B cell (primary cell): ENCODE data around the gene LRP1-AS. TPM values are rescaled to one million over a fixed set of nuclear protein-coding genes. Genes with fewer than 3 reads are reported as not detected.

Experiments
- ATAC-seq: fragments of 200-7000 bp; cut with Tn5 transposase; one replicate; pipeline ENCODE4 v1.10.0; 2021; ENCODE audit warnings: low read depth, mild to moderate bottlenecking, moderate number of reproducible peaks, moderate library complexity
- CTCF ChIA-PET: fragments of 350-600 bp; sonication (Branson Sonifier 250); formaldehyde crosslinking; loops from one replicate; lab custom pipeline; 2021; ENCODE audit warnings: antibody characterized with exemption, inconsistent platforms; lab: Charles Lee
- POLR2A ChIA-PET: fragments of 350-600 bp; sonication (Branson Sonifier 250); formaldehyde crosslinking; loops from one replicate; lab custom pipeline; 2021; ENCODE audit warnings: antibody characterized with exemption; lab: Charles Lee
- DNase-seq: peaks from one replicate; pipeline ENCODE4 v3.0.0; 2013
- H2AFZ ChIP-seq: 2 replicates; pipeline ENCODE4 v1.6.1; 2012; ENCODE audit warnings: mild to moderate bottlenecking, low read depth, low read length; ENCODE audit not compliant: insufficient read depth, poor library complexity, severe bottlenecking
- H3K27ac ChIP-seq, 2 donors: 1 replicate in 1 of 2; 2 replicates in 1 of 2; pipeline ENCODE4 v1.5.1; 2012 to 2013; ENCODE audit warnings: low read length in 2 of 2, mild to moderate bottlenecking in 2 of 2, moderate library complexity in 1 of 2
- H3K27me3 ChIP-seq, 4 experiments: fragments of 200-600 bp in 1 of 4; sonication (generic) in 1 of 4; replicated peaks in 1 of 4; 1 replicate in 2 of 4; 2 replicates in 2 of 4; pipeline versions ENCODE4 v1.6.1 to v1.7.0; 2013 to 2016; ENCODE audit warnings: low read length in 3 of 4, mild to moderate bottlenecking in 2 of 4, mixed read lengths in 1 of 4, moderate library complexity in 1 of 4; ENCODE audit not compliant: insufficient read depth in 4 of 4, control insufficient read depth in 3 of 4; ENCODE audit errors: control extremely low read depth in 1 of 4
- H3K36me3 ChIP-seq, 2 experiments: replicated peaks in 1 of 2; 1 replicate in 1 of 2; 2 replicates in 1 of 2; pipeline versions ENCODE4 v1.6.1 to v1.7.1; 2013; ENCODE audit warnings: low read length in 1 of 2; ENCODE audit not compliant: insufficient read depth in 2 of 2, control insufficient read depth in 1 of 2; ENCODE audit errors: control extremely low read depth in 1 of 2, extremely low read depth in 1 of 2
- H3K4me1 ChIP-seq, 2 donors: fragments of 200-600 bp in 1 of 2; sonication (generic) in 1 of 2; 1 replicate in 1 of 2; 2 replicates in 1 of 2; pipeline versions ENCODE4 v1.5.1 to v1.6.1; 2013 to 2017; ENCODE audit warnings: low read length in 2 of 2; ENCODE audit not compliant: control insufficient read depth in 2 of 2, insufficient read depth in 2 of 2
- H3K4me2 ChIP-seq: replicated peaks from 2 replicates; pipeline ENCODE3; 2012; ENCODE audit warnings: mild to moderate bottlenecking, low read depth, low read length; ENCODE audit not compliant: poor library complexity, severe bottlenecking
- H3K4me3 ChIP-seq, 5 experiments: fragments of 200-600 bp in 1 of 5; sonication (generic) in 1 of 5; 1 replicate in 3 of 5; 2 replicates in 2 of 5; pipeline versions ENCODE4 v1.5.1 to v1.7.0; 2011 to 2016; ENCODE audit warnings: low read length in 4 of 5, mild to moderate bottlenecking in 4 of 5, low read depth in 2 of 5, control low read depth in 1 of 5, moderate library complexity in 1 of 5; ENCODE audit not compliant: insufficient read depth in 1 of 5; ENCODE audit errors: control extremely low read depth in 1 of 5, extremely low read depth in 1 of 5
- H3K79me2 ChIP-seq: fragments of 200-600 bp; sonication (generic); one replicate; pipeline ENCODE4 v1.6.0; 2016; ENCODE audit warnings: low read length; ENCODE audit not compliant: control insufficient read depth, insufficient read depth
- H3K9ac ChIP-seq: fragments of 200-600 bp; sonication (generic); 2 replicates; pipeline ENCODE4 v1.6.1; 2017; ENCODE audit warnings: mild to moderate bottlenecking, low read length, moderate library complexity
- H3K9me3 ChIP-seq, 3 donors: one replicate each; pipeline versions ENCODE4 v1.6.1 to v1.7.1; 2013; ENCODE audit warnings: low read length in 2 of 3; ENCODE audit not compliant: control insufficient read depth in 2 of 3, insufficient read depth in 1 of 3; ENCODE audit errors: control extremely low read depth in 1 of 3
- H4K20me1 ChIP-seq: 2 replicates; pipeline ENCODE4 v1.6.0; 2012; ENCODE audit warnings: mild to moderate bottlenecking, low read length; ENCODE audit not compliant: insufficient read depth, control insufficient read depth, poor library complexity, severe bottlenecking
- H3K27ac Mint-ChIP-seq: one replicate; pipeline ENCODE4 v1.8.0; 2021; ENCODE audit warnings: mixed read lengths
- H3K27me3 Mint-ChIP-seq: one replicate; pipeline ENCODE4 v1.8.0; 2021; ENCODE audit warnings: mixed read lengths
- H3K4me1 Mint-ChIP-seq: one replicate; pipeline ENCODE4 v1.8.0; 2021; ENCODE audit warnings: mixed read lengths
- H3K4me3 Mint-ChIP-seq: one replicate; pipeline ENCODE4 v1.8.0; 2021; ENCODE audit warnings: mixed read lengths
- H3K9me3 Mint-ChIP-seq: one replicate; pipeline ENCODE4 v1.8.0; 2022; ENCODE audit warnings: mixed read lengths; ENCODE audit not compliant: insufficient read depth
- EZH2 ChIP-seq: IDR thresholded peaks from 2 replicates; pipeline ENCODE4 v1.6.1; 2012; ENCODE audit warnings: borderline replicate concordance, low read depth, mild to moderate bottlenecking, moderate library complexity, low read length; ENCODE audit not compliant: insufficient read depth, poor library complexity, severe bottlenecking
- WGBS: methylation state at CpG from one replicate; pipeline ENCODE4 v1.1.5; 2013; ENCODE audit warnings: missing lambda C conversion rate; ENCODE audit not compliant: insufficient coverage; 5-methylcytosine and 5-hydroxymethylcytosine counted together
- intact Hi-C: fragments of 100-400 bp; cut with micrococcal nuclease; formaldehyde crosslinking; loops from one replicate; pipeline ENCODE4 v1.10.0; 2022
- polyA plus RNA-seq: library from polyadenylated mRNA; depleted of rRNA; stranded (reverse); fragments of >200 nt; gene quantifications from 2 replicates; pipeline ENCODE4 v1.2.3, GENCODE V29; 2012
- total RNA-seq, 2 donors: library from RNA; stranded (reverse); fragments of 120-200 nt in 1 of 2; gene quantifications; 1 replicate in 1 of 2; 2 replicates in 1 of 2; pipeline versions ENCODE4 v1.2.3 to v1.2.4, GENCODE V29; 2013 to 2022
- TF ChIP-seq, protein P1 (sequence below): fragments of 200-600 bp; IDR thresholded peaks from one replicate; pipeline ENCODE4 v1.8.0; 2022; ENCODE audit warnings: antibody characterized with exemption, mild to moderate bottlenecking

The LRP1-AS gene
- total and polyA plus RNA-seq, 2 donors (not counting 1 experiment from before 2014, with no cell fraction given) = not detected

DNA sequence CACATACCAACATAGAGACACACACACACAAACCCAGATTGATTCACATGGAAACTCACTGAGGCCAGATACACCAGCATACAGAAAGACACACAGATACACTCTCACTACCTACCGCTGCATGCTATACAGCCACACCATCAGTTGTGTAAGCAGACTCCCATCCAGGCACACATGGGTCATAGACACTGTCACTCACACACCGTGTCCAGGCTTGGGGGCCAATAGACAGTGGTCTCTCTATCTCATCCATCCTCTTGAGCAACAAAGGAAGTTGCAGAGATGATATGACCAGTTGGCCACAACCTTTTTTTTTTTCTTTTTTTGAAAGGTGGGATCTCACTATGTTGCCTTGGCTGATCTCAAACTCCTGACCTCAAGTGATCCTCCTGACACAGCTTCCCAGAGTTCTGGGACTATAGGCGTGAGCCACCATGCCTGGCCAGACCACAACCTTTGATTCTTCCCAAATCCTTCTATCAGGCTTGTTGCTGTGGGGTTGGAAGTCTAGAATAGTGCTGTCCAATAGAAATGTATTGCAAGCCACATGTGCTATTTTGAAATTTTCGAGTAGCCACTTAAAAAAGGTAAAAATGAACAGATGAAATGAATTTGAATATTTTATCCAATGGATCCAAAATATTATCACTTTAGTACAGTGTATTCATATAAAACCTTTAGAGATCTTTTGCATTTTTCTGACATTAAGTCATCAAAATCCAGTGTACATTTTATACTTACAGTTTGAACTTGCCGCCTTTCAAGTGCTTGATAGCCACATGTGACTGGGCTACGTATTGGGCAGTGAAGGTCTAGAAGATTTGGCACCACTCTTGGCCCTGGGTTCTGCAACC, 7.4 kb downstream of the LRP1-AS start:
- ChIA-PET CTCF (no interaction called here), POLR2A (no interaction called here)
- no peaks in the 10 kb centered on the region for H3K27me3 ChIP-seq
- H3K4me3 ChIP-seq = no peak overlapping the region
- H3K9me3 ChIP-seq = no peaks in the 10 kb centered on the region
- intact Hi-C loops = no loop called here
- H3K9me3 Mint-ChIP-seq = no peaks in the 10 kb centered on the region
- no peak overlapping the region for H3K27ac ChIP-seq
- H3K4me3 Mint-ChIP-seq = no peak overlapping the region
- H3K4me2 ChIP-seq = no peak overlapping the region
- H2AFZ ChIP-seq = no peak overlapping the region
- no peaks in the 10 kb centered on the region for H4K20me1 ChIP-seq
- H3K79me2 ChIP-seq = no peaks in the 10 kb centered on the region
- DNase-seq (no peak), ATAC-seq (no peak)
- TF ChIP-seq EZH2 = no peak
- TF ChIP-seq, protein P1, sequence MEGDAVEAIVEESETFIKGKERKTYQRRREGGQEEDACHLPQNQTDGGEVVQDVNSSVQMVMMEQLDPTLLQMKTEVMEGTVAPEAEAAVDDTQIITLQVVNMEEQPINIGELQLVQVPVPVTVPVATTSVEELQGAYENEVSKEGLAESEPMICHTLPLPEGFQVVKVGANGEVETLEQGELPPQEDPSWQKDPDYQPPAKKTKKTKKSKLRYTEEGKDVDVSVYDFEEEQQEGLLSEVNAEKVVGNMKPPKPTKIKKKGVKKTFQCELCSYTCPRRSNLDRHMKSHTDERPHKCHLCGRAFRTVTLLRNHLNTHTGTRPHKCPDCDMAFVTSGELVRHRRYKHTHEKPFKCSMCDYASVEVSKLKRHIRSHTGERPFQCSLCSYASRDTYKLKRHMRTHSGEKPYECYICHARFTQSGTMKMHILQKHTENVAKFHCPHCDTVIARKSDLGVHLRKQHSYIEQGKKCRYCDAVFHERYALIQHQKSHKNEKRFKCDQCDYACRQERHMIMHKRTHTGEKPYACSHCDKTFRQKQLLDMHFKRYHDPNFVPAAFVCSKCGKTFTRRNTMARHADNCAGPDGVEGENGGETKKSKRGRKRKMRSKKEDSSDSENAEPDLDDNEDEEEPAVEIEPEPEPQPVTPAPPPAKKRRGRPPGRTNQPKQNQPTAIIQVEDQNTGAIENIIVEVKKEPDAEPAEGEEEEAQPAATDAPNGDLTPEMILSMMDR = no peak
- H3K4me1 ChIP-seq = no peaks in the 10 kb centered on the region
- no peak overlapping the region for H3K9ac ChIP-seq
- no peak overlapping the region for H3K27ac Mint-ChIP-seq
- no peaks in the 10 kb centered on the region for H3K36me3 ChIP-seq
- no peaks in the 10 kb centered on the region for H3K27me3 Mint-ChIP-seq
- H3K4me1 Mint-ChIP-seq = no peaks in the 10 kb centered on the region
- WGBS = 80% methylated on average over 2 of the region's 6 CpGs

DNA sequence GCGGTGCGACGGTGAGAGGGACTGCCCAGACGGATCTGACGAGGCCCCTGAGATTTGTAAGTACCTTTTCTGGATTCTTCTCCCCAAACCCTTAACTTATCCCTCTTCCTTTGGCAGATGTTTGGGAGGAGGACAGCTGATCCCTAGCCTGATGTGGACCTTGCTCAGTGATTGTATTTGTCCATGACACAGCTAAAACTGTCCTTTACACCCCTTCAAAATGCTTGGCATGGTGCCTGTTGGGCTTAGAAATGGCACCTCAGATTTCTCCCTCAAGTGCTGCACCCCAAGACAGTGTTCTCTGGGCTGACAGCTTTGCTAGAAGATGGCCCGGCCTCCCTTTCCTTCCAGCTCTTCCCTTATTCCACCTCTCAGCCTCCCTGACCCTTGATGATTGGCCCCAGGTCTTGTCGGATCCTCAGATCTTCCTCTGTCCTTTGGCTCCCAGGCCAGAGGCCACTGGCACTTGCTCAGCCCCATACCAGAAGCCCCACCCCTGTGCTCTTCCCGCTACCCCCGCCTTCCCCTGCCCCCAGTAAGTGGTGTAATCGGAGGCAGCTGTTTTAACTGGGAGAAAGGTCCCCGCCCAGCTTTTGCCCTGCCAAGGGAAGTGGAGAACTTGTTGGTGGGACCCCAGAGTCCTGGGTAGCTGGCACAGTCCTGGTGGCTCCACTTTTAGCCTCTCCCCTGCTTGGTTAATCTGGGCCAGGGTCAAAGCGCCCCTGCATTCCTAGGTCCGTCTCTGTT, 8.7 kb downstream of the LRP1-AS start:
- H3K4me2 ChIP-seq = no peak overlapping the region
- H3K4me3 ChIP-seq = no peak overlapping the region
- Mint-ChIP-seq H3K4me1 (no peaks in the 10 kb centered on the region), H3K4me3 (no peak overlapping the region), H3K9me3 (no peaks in the 10 kb centered on the region), H3K27ac (no peak overlapping the region), H3K27me3 (no peaks in the 10 kb centered on the region)
- intact Hi-C loops = no loop called here
- no peaks in the 10 kb centered on the region for H3K9me3 ChIP-seq
- no peak for DNase-seq
- 88% methylated on average over 6 of the region's 13 CpGs for WGBS
- TF ChIP-seq, protein P1 = no peak
- TF ChIP-seq EZH2 = no peak
- H3K79me2 ChIP-seq = no peaks in the 10 kb centered on the region
- no peak overlapping the region for H3K27ac ChIP-seq
- CTCF ChIA-PET = no interaction called here
- H3K9ac ChIP-seq = no peak overlapping the region
- no peaks in the 10 kb centered on the region for H3K36me3 ChIP-seq
- ATAC-seq = no peak
- POLR2A ChIA-PET = no interaction called here
- no peaks in the 10 kb centered on the region for H3K27me3 ChIP-seq
- no peak overlapping the region for H2AFZ ChIP-seq
- no peaks in the 10 kb centered on the region for H3K4me1 ChIP-seq
- H4K20me1 ChIP-seq = no peaks in the 10 kb centered on the region
